Stomach (tissue), 9 donors: ENCODE data around the gene SYNPO2. TPM values are rescaled to one million over a fixed set of nuclear protein-coding genes. Genes with fewer than 3 reads are reported as not detected.

Experiments
- DNase-seq, 2 donors: peaks; one replicate each; pipeline versions ENCODE4 v3.0.0 to v3.0.0-alpha.2; 2013 to 2019
- H3K27ac ChIP-seq, 5 donors: fragments of 200-600 bp in 4 of 5; sonication (generic) in 4 of 5; one replicate each; pipeline ENCODE4 v1.5.1; 2013 to 2019; ENCODE audit warnings: mild to moderate bottlenecking in 1 of 5, moderate library complexity in 1 of 5
- H3K27me3 ChIP-seq, 3 donors: fragments of 200-600 bp; sonication (generic); one replicate each; pipeline ENCODE4 v1.5.1; 2017 to 2019; ENCODE audit warnings: mixed run types in 1 of 3
- H3K36me3 ChIP-seq, 4 donors: fragments of 200-600 bp; sonication (generic); 1 replicate in 3 of 4; 2 replicates in 1 of 4; pipeline ENCODE4 v1.5.1; 2016 to 2019
- H3K4me1 ChIP-seq, 4 donors: fragments of 200-600 bp; sonication (generic); one replicate each; pipeline ENCODE4 v1.5.1; 2016 to 2019
- H3K4me3 ChIP-seq, 4 donors: fragments of 200-600 bp; sonication (generic) in 3 of 4; one replicate each; pipeline ENCODE4 v1.5.1; 2016 to 2019; ENCODE audit warnings: mild to moderate bottlenecking in 1 of 4
- H3K9me3 ChIP-seq, 4 donors: fragments of 200-600 bp; sonication (generic); one replicate each; pipeline ENCODE4 v1.5.1; 2016 to 2019
- CTCF ChIP-seq, 7 experiments: fragments of 450-650 bp in 4 of 7; fragments of 200-600 bp in 3 of 7; sonication (generic) in 3 of 7; IDR thresholded peaks; one replicate each; pipeline ENCODE4 v1.5.1; 2016 to 2019; ENCODE audit warnings: antibody characterized with exemption in 7 of 7, control low read depth in 2 of 7, mild to moderate bottlenecking in 1 of 7
- EP300 ChIP-seq: sonication (generic); formaldehyde crosslinking; IDR thresholded peaks from one replicate; pipeline ENCODE4 v1.6.1; 2017; ENCODE audit warnings: antibody characterized with exemption
- POLR2A ChIP-seq, 4 donors: fragments of 450-650 bp; IDR thresholded peaks; one replicate each; pipeline ENCODE4 v1.6.1; 2016; ENCODE audit warnings: antibody characterized with exemption in 4 of 4, control low read depth in 2 of 4, mild to moderate bottlenecking in 1 of 4, moderate library complexity in 1 of 4
- POLR2AphosphoS5 ChIP-seq, 3 donors: sonication (generic); formaldehyde crosslinking; IDR thresholded peaks; one replicate each; pipeline ENCODE4 v1.6.1; 2016; ENCODE audit warnings: antibody characterized with exemption in 3 of 3
- WGBS, 5 donors: extraction: QIAGEN DNeasy Blood & Tissue Kit in 3 of 5; methylation state at CpG; one replicate each; pipeline versions ENCODE4 v1.1.5 to v1.1.7; 2013 to 2018; 5-methylcytosine and 5-hydroxymethylcytosine counted together
- intact Hi-C: fragments of 100-400 bp; cut with DNase I; formaldehyde crosslinking; loops from one replicate; pipeline ENCODE4 v1.15.1; 2023; ENCODE audit warnings: low total_unique reads
- polyA plus RNA-seq, 3 donors: library from polyadenylated mRNA; stranded (reverse); fragments of 200-250 nt; gene quantifications; one replicate each; pipeline ENCODE4 v1.2.3, GENCODE V29; 2013
- total RNA-seq, 5 donors: library from RNA; depleted of rRNA; stranded (reverse); fragments of >200 nt; gene quantifications; one replicate each; pipeline versions ENCODE4 v1.1.0 to v1.2.3, GENCODE V29; 2014 to 2016
- donor health status: healthy with polysubstance abuse.
- donor health status: Bipolar disorder and iron deficiency.
- donor health status: healthy.

SYNPO2 gene
- total and polyA plus RNA-seq, 8 donors = 24.8 to 644 (median 150) TPM

GRCh38 chr4:119103263-119103662, 214.6 kb downstream of the SYNPO2 start:
- H3K9me3 ChIP-seq = no peaks in the 10 kb centered on the region
- H3K27me3 ChIP-seq = no peaks in the 10 kb centered on the region
- peak in 1 of 2 donors; percentile 72 for DNase-seq
- TF ChIP-seq EP300 (no peak), POLR2AphosphoS5 (IDR thresholded peaks at IDR 0.05) (peak; percentile 54 to 81 (median 64)), POLR2A (IDR thresholded peaks at IDR 0.05) (no peak), CTCF (IDR thresholded peaks at IDR 0.05) (no peak)
- no peak overlapping the region for H3K4me3 ChIP-seq
- peak overlapping the region in 4 of 5 donors; percentile 46 to 74 (median 66) for H3K27ac ChIP-seq
- H3K36me3 ChIP-seq = no peaks in the 10 kb centered on the region
- 32 to 66% (median 54%) methylated on average over 2 of the region's 2 CpGs for WGBS, 5 donors
- intact Hi-C loops = no loop called here
- H3K4me1 ChIP-seq = peaks cover 6 to 24% (median 18%) of the 10 kb centered on the region in 4 donors

GRCh38 chr4:119104644-119105273, 216.1 kb downstream of the SYNPO2 start:
- no peak overlapping the region for H3K27ac ChIP-seq
- intact Hi-C loops = no loop called here
- no peak for TF ChIP-seq POLR2AphosphoS5 (IDR thresholded peaks at IDR 0.05)
- no peak for TF ChIP-seq CTCF (IDR thresholded peaks at IDR 0.05)
- no peak for TF ChIP-seq POLR2A (IDR thresholded peaks at IDR 0.05)
- no peak for TF ChIP-seq EP300
- no peaks in the 10 kb centered on the region for H3K9me3 ChIP-seq
- H3K4me1 ChIP-seq = peaks cover 6 to 24% (median 18%) of the 10 kb centered on the region in 4 donors
- no peaks in the 10 kb centered on the region for H3K27me3 ChIP-seq
- 69 to 90% (median 80%) methylated on average over 4 of the region's 4 CpGs for whole genome bisulfite sequencing, 5 donors
- H3K36me3 ChIP-seq = no peaks in the 10 kb centered on the region
- DNase-seq = no peak
- H3K4me3 ChIP-seq = no peak overlapping the region

GRCh38 chr4:119105605-119106004, 217.0 kb downstream of the SYNPO2 start:
- WGBS, 5 donors = 87 to 95% (median 90%) methylated on average over 1 of the region's 1 CpG
- no peaks in the 10 kb centered on the region for H3K27me3 ChIP-seq
- peaks cover 6 to 24% (median 18%) of the 10 kb centered on the region in 4 donors for H3K4me1 ChIP-seq
- H3K27ac ChIP-seq = peak overlapping the region in 1 of 5 donors; percentile 38
- H3K4me3 ChIP-seq = no peak overlapping the region
- H3K36me3 ChIP-seq = no peaks in the 10 kb centered on the region
- TF ChIP-seq POLR2AphosphoS5 (IDR thresholded peaks at IDR 0.05) (no peak), POLR2A (IDR thresholded peaks at IDR 0.05) (no peak), CTCF (IDR thresholded peaks at IDR 0.05) (no peak)
- no peak for DNase-seq
- intact Hi-C loops = no loop called here
- no peaks in the 10 kb centered on the region for H3K9me3 ChIP-seq

- intact Hi-C loops = no loop called here
- Histone ChIP-seq H3K4me3 (no peak overlapping the region), H3K9me3 (no peaks in the 10 kb centered on the region), H3K4me1 (peaks cover 6 to 24% (median 18%) of the 10 kb centered on the region in 4 donors), H3K27ac (peak overlapping the region in 3 of 5 donors; percentile 12 to 38 (median 20)), H3K27me3 (no peaks in the 10 kb centered on the region), H3K36me3 (no peaks in the 10 kb centered on the region)
- 42 to 71% (median 52%) methylated on average over 4 of the region's 4 CpGs for WGBS, 5 donors
- no peak for DNase-seq
- TF ChIP-seq POLR2A (IDR thresholded peaks at IDR 0.05) (no peak), POLR2AphosphoS5 (IDR thresholded peaks at IDR 0.05) (no peak), CTCF (IDR thresholded peaks at IDR 0.05) (no peak), EP300 (no peak)
Measured at GRCh38 chr4:119106036-119107000, 217.7 kb downstream of the SYNPO2 start.
